Activated CD8-positive, alpha-beta T cell treated with anti-CD3 and anti-CD28 coated beads for 36 hours (primary cell): Measurements from ENCODE around the gene TDRD12. TPM values are rescaled to one million over a fixed set of nuclear protein-coding genes. Genes with fewer than 3 reads are reported as not detected.

ENCODE experiments used
- ATAC-seq: fragments of 200-7000 bp; cut with Tn5 transposase; one replicate; pipeline ENCODE4 v1.10.0; 2021; ENCODE audit warnings: mild to moderate bottlenecking, moderate library complexity
- CTCF ChIA-PET: fragments of 350-600 bp; sonication (Branson Sonifier 250); formaldehyde crosslinking; loops from one replicate; lab custom pipeline; 2021; ENCODE audit warnings: antibody characterized with exemption; lab: Charles Lee
- POLR2A ChIA-PET: fragments of 350-600 bp; sonication (Branson Sonifier 250); formaldehyde crosslinking; loops from one replicate; lab custom pipeline; 2021; ENCODE audit warnings: antibody characterized with exemption; lab: Charles Lee
- DNase-seq: peaks from one replicate; pipeline ENCODE4 v3.0.0-alpha.2; 2020
- H3K27ac Mint-ChIP-seq: one replicate; pipeline ENCODE4 v1.8.0; 2021; ENCODE audit warnings: mild to moderate bottlenecking, mixed read lengths
- H3K27me3 Mint-ChIP-seq: one replicate; pipeline ENCODE4 v1.8.0; 2021; ENCODE audit warnings: mixed read lengths
- H3K36me3 Mint-ChIP-seq: one replicate; pipeline ENCODE4 v1.8.0; 2021; ENCODE audit warnings: low read depth, mixed read lengths
- H3K4me1 Mint-ChIP-seq: one replicate; pipeline ENCODE4 v1.8.0; 2021; ENCODE audit warnings: low read depth, mixed read lengths
- H3K4me3 Mint-ChIP-seq: one replicate; pipeline ENCODE4 v1.8.0; 2021; ENCODE audit warnings: mild to moderate bottlenecking, moderate library complexity, mixed read lengths
- H3K9me3 Mint-ChIP-seq: one replicate; pipeline ENCODE4 v1.8.0; 2021; ENCODE audit warnings: mixed read lengths
- intact Hi-C: fragments of 100-400 bp; cut with micrococcal nuclease; formaldehyde crosslinking; loops from one replicate; pipeline ENCODE4 v1.10.0; 2022
- total RNA-seq, 2 experiments: library from RNA; stranded (reverse); gene quantifications; one replicate each; pipeline ENCODE4 v1.2.3, GENCODE V29; 2021
- TF ChIP-seq, protein P1 (sequence below): fragments of 200-600 bp; IDR thresholded peaks from one replicate; pipeline ENCODE4 v1.8.0; 2022; ENCODE audit warnings: antibody characterized with exemption, mild to moderate bottlenecking

TDRD12 gene
- total RNA-seq, 2 experiments from 2014 or later, result 0.13 TPM; not detected in 1

DNA sequence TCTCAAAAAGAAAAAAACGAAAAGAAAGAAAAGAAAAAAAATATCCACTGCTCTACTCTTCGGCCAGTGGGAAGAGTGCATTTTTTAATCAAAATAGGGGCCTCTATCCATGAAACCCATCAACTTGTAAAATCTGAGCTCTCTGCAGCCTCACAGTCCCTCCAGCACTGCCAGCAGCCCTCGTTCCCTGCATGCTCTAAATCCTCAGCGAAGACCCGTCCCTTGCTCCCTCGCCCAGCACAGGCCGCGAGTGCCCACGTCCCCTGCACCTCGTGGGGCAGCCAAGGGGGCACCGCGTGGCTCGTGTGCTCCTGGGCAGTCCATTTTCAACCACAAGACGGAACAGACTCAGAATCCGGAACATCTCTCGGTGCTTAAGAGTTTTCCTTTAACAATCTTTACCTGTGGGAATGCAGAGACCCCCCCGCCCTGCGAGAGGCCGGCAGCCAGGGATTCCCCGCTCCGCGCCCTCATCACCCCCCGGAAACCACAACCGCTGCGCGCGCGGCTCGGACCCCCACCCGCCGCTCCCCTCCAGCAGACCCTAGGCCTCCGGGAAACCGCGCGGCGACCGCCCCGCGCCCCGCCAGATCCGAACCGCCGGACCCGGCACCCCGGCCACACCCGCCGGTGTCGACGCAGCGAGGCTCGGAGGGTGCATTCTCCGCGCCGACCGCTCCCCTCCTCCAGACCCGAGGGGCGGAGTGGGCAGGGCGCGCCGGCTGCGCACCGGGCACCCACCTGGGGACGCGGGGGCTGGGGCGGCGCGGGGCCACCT is 45.2 kb upstream of the TDRD12 start:
- intact Hi-C loops, result no loop called here
- no peak for ATAC-seq
- H3K27me3 Mint-ChIP-seq, result peaks cover 12% of the 10 kb centered on the region
- POLR2A ChIA-PET, result interaction anchor here (0.8 to 4.7 kb wide), 4 partner anchors 16 to 93 kb away, joined by 3 to 43 read pairs (median 4); partner anchors contain the start of genes NUDT19 and PDCD5
- CTCF ChIA-PET, result interaction anchor here (1.0 kb wide), 2 partner anchors 34 to 74 kb away, joined by 3 read pairs; no protein-coding TSS in a partner anchor
- peak; percentile 9 for DNase-seq
- H3K9me3 Mint-ChIP-seq, result no peaks in the 10 kb centered on the region
- H3K4me1 Mint-ChIP-seq, result peaks cover 37% of the 10 kb centered on the region
- H3K36me3 Mint-ChIP-seq, result peaks cover 4% of the 10 kb centered on the region
- peak overlapping the region; percentile 88 for H3K4me3 Mint-ChIP-seq
- peak overlapping the region; percentile 87 for H3K27ac Mint-ChIP-seq
- TF ChIP-seq, protein P1, sequence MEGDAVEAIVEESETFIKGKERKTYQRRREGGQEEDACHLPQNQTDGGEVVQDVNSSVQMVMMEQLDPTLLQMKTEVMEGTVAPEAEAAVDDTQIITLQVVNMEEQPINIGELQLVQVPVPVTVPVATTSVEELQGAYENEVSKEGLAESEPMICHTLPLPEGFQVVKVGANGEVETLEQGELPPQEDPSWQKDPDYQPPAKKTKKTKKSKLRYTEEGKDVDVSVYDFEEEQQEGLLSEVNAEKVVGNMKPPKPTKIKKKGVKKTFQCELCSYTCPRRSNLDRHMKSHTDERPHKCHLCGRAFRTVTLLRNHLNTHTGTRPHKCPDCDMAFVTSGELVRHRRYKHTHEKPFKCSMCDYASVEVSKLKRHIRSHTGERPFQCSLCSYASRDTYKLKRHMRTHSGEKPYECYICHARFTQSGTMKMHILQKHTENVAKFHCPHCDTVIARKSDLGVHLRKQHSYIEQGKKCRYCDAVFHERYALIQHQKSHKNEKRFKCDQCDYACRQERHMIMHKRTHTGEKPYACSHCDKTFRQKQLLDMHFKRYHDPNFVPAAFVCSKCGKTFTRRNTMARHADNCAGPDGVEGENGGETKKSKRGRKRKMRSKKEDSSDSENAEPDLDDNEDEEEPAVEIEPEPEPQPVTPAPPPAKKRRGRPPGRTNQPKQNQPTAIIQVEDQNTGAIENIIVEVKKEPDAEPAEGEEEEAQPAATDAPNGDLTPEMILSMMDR, result no peak

DNA sequence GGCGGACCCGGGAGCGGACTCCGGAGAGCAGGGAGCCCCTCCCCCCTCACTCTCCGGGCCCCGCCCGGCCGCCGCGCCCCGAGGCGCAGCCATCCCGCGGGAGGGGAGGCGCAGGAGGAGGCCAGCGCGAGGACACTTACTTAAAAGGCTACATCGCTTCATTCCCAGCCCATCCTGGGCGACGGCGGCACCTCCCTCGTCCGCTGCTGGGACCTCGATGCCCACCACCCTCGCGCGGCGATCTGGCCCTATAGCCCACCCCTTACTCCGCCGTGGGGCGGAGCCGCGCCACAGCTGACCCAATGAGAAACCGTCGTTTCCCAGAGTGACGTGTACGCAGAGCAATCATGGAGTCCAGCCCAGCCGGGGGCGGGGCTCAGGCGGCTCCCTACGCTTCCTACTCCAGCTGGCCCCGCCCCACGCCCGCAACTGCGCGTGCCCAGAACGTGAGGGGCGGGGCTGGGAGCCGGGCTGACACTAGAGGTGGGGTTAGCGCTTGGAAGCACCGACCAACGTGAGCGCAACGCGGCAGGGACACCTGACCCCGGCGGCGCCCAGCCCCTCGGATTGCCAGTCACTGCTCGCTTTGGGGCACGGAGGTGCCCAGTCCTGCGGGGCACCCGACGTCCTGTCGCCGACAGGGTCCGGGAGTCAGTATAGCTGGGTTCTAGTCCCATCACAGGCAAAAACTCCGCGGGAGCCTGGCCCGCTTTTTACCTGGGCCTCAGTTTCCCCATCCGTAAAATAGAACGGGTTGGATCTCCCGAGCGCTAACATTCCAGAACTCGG is 44.4 kb upstream of the TDRD12 start, which contains the start of gene ANKRD27:
TSS of gene ANKRD27 (minus strand) at position 250 of the 789 bp plus-strand sequence. CDS start 16,165 bp downstream, outside the sequence.
- DNase-seq (peak; percentile 99), ATAC-seq (peak; percentile 97)
- ChIA-PET CTCF (interaction anchor here (1.0 to 1.4 kb wide), 2 partner anchors 11 to 34 kb away, joined by 3 read pairs; no protein-coding TSS in a partner anchor), POLR2A (interaction anchor here (0.9 to 4.7 kb wide), 5 partner anchors 11 to 94 kb away, joined by 3 to 43 read pairs (median 3); partner anchors contain the start of genes NUDT19 and PDCD5)
- Mint-ChIP-seq H3K4me3 (peak within 1 kb of the TSS; percentile 88), H3K27me3 (peaks cover 12% of the 10 kb centered on the region), H3K4me1 (peaks cover 32% of the 10 kb centered on the region), H3K36me3 (peaks cover 4% of the 10 kb centered on the region), H3K27ac (peak within 1 kb of the TSS; percentile 87), H3K9me3 (no peaks in the 10 kb centered on the region)
- TF ChIP-seq, protein P1, result no peak
- intact Hi-C loops, result no loop called here

DNA sequence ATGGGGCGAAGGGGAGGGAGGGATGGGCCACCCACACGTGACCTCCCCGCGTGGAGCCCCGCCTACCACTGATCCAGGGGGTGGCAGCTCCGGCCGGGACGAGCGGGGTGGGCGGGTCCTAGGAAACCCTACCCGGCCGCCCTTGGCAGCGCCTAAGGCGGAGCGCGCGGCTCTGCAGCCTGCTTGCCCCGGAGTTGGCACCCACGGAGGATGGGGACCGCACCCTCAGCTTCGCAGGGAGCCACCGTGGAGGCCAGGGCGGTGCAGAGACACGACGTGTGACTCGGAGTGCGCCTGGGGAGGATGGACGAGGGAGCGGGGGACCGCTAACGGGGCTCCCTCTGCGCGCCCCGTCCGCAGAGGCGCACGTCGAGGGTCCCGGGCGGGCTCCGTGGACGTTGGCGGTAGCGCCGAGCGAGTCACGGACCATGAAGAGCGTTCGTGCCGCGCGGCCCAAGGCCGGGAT is 43.8 kb upstream of the TDRD12 start, which contains the start of gene RGS9BP:
TSS of gene RGS9BP (plus strand) at position 129 of the 466 bp plus-strand sequence. CDS start 416 bp downstream, outside the sequence.
- H3K36me3 Mint-ChIP-seq, result peaks cover 4% of the 10 kb centered on the region
- TF ChIP-seq, protein P1, result no peak
- peaks cover 12% of the 10 kb centered on the region for H3K27me3 Mint-ChIP-seq
- peak within 1 kb of the TSS; percentile 73 for H3K4me3 Mint-ChIP-seq
- peak; percentile 38 for ATAC-seq
- H3K27ac Mint-ChIP-seq, result peak within 1 kb of the TSS; percentile 77
- peaks cover 30% of the 10 kb centered on the region for H3K4me1 Mint-ChIP-seq
- intact Hi-C loops, result no loop called here
- DNase-seq, result peak; percentile 59
- POLR2A ChIA-PET, result interaction anchor here (0.9 to 4.7 kb wide), 5 partner anchors 11 to 95 kb away, joined by 3 to 43 read pairs (median 3); partner anchors contain the start of genes NUDT19 and PDCD5
- CTCF ChIA-PET, result interaction anchor here (1.0 to 1.4 kb wide), 3 partner anchors 11 to 33 kb away, joined by 3 to 4 read pairs (median 3); partner anchors contain the start of gene NUDT19
- H3K9me3 Mint-ChIP-seq, result no peaks in the 10 kb centered on the region

GRCh38 chr19:32676186-32676894 is 43.2 kb upstream of the TDRD12 start:
- Mint-ChIP-seq H3K27me3 (peaks cover 12% of the 10 kb centered on the region), H3K36me3 (peaks cover 4% of the 10 kb centered on the region), H3K27ac (no peak overlapping the region), H3K4me3 (peak overlapping the region; percentile 73), H3K4me1 (peaks cover 30% of the 10 kb centered on the region), H3K9me3 (no peaks in the 10 kb centered on the region)
- CTCF ChIA-PET, result interaction anchor here (1.0 to 1.4 kb wide), 3 partner anchors 10 to 76 kb away, joined by 3 to 5 read pairs (median 4); partner anchors contain the start of gene NUDT19
- no peak for ATAC-seq
- intact Hi-C loops, result no loop called here
- TF ChIP-seq, protein P1, result no peak
- POLR2A ChIA-PET, result interaction anchor here (0.9 to 4.7 kb wide), 6 partner anchors 9 to 97 kb away, joined by 3 to 43 read pairs (median 3); partner anchors contain the start of gene NUDT19
- no peak for DNase-seq
